HL-60/S4 (cell line): ENCODE data around the gene ANKHD1.

ENCODE experiments used
- in situ Hi-C: fragments of 300-500 bp; cut with MboI; formaldehyde crosslinking; loops from 2 replicates; pipeline ENCODE4 v1.14.3; 2022; ENCODE audit warnings: low sequenced_read_pairs

Gene ANKHD1

GRCh38 chr5:140558542-140558941 is 156.9 kb downstream of the ANKHD1 start:
- in situ Hi-C loops = loop anchor here (25.0 kb wide), 1 partner anchor 1054 kb away; the partner anchor contains the start of gene DIAPH1

GRCh38 chr5:140560227-140560626 is 158.6 kb downstream of the ANKHD1 start:
- in situ Hi-C loops = loop anchor here (10.0 to 25.0 kb wide), 2 partner anchors 145 to 1052 kb away; partner anchors contain the start of genes DIAPH1 and ZMAT2

- in situ Hi-C loops = loop anchor here (10.0 to 25.0 kb wide), 2 partner anchors 143 to 1050 kb away; partner anchors contain the start of genes DIAPH1 and ZMAT2
Observed at GRCh38 chr5:140561753-140562523, 160.3 kb downstream of the ANKHD1 start.

- in situ Hi-C loops = loop anchor here (10.0 to 25.0 kb wide), 2 partner anchors 141 to 1049 kb away; partner anchors contain the start of genes DIAPH1 and ZMAT2
Observed at GRCh38 chr5:140563596-140563995, 162.0 kb downstream of the ANKHD1 start.

GRCh38 chr5:140564196-140565023 is 162.8 kb downstream of the ANKHD1 start, which contains the start of the genes APBB3 and SLC35A4:
Gene APBB3 (minus strand): TSS chr5:140564598. CDS start chr5:140564245, 353 bp downstream.
Gene SLC35A4 (plus strand): TSS chr5:140564828. CDS start chr5:140567170, 2,342 bp downstream.
- in situ Hi-C loops = loop anchor here (10.0 to 25.0 kb wide), 2 partner anchors 140 to 1048 kb away; partner anchors contain the start of genes DIAPH1 and ZMAT2

- in situ Hi-C loops = loop anchor here (10.0 to 25.0 kb wide), 2 partner anchors 140 to 1047 kb away; partner anchors contain the start of genes DIAPH1 and ZMAT2
Observed at GRCh38 chr5:140565024-140565779, 163.6 kb downstream of the ANKHD1 start.

GRCh38 chr5:140565780-140566095 is 164.1 kb downstream of the ANKHD1 start:
- in situ Hi-C loops = loop anchor here (10.0 to 25.0 kb wide), 2 partner anchors 139 to 1047 kb away; partner anchors contain the start of genes DIAPH1 and ZMAT2

GRCh38 chr5:140566665-140567064 is 165.0 kb downstream of the ANKHD1 start:
- in situ Hi-C loops = loop anchor here (10.0 to 25.0 kb wide), 2 partner anchors 138 to 1046 kb away; partner anchors contain the start of genes DIAPH1 and ZMAT2

- in situ Hi-C loops = loop anchor here (10.0 to 25.0 kb wide), 2 partner anchors 138 to 1045 kb away; partner anchors contain the start of genes DIAPH1 and ZMAT2
Observed at GRCh38 chr5:140567136-140567818, 165.6 kb downstream of the ANKHD1 start.

GRCh38 chr5:140567871-140568270 is 166.2 kb downstream of the ANKHD1 start:
- in situ Hi-C loops = loop anchor here (10.0 to 25.0 kb wide), 2 partner anchors 137 to 1044 kb away; partner anchors contain the start of genes DIAPH1 and ZMAT2

GRCh38 chr5:140568443-140569063 is 166.9 kb downstream of the ANKHD1 start:
- in situ Hi-C loops = loop anchor here (10.0 to 25.0 kb wide), 2 partner anchors 136 to 1044 kb away; partner anchors contain the start of genes DIAPH1 and ZMAT2

- in situ Hi-C loops = loop anchor here (10.0 to 25.0 kb wide), 2 partner anchors 136 to 1043 kb away; partner anchors contain the start of genes DIAPH1 and ZMAT2
Observed at GRCh38 chr5:140569197-140569596, 167.6 kb downstream of the ANKHD1 start.

- in situ Hi-C loops = loop anchor here (10.0 to 25.0 kb wide), 2 partner anchors 65 to 1042 kb away; partner anchors contain the start of genes CD14, DIAPH1 and TMCO6
Observed at GRCh38 chr5:140570058-140570457, 168.4 kb downstream of the ANKHD1 start.

GRCh38 chr5:140570488-140570887 is 168.9 kb downstream of the ANKHD1 start:
- in situ Hi-C loops = loop anchor here (10.0 to 25.0 kb wide), 2 partner anchors 64 to 1042 kb away; partner anchors contain the start of genes CD14, DIAPH1 and TMCO6

GRCh38 chr5:140571105-140571504 is 169.5 kb downstream of the ANKHD1 start:
- in situ Hi-C loops = loop anchor here (10.0 to 25.0 kb wide), 2 partner anchors 64 to 1041 kb away; partner anchors contain the start of genes CD14, DIAPH1 and TMCO6

- in situ Hi-C loops = loop anchor here (10.0 to 25.0 kb wide), 2 partner anchors 61 to 1039 kb away; partner anchors contain the start of genes CD14, DIAPH1 and TMCO6
Observed at GRCh38 chr5:140573683-140574082, 172.1 kb downstream of the ANKHD1 start.

- in situ Hi-C loops = loop anchor here (10.0 to 25.0 kb wide), 2 partner anchors 61 to 1038 kb away; partner anchors contain the start of genes CD14, DIAPH1 and TMCO6
Observed at GRCh38 chr5:140574165-140574564, 172.5 kb downstream of the ANKHD1 start.

GRCh38 chr5:140575309-140575708 is 173.7 kb downstream of the ANKHD1 start:
- in situ Hi-C loops = loop anchor here (10.0 kb wide), 1 partner anchor 59 kb away; the partner anchor contains the start of genes CD14 and TMCO6
